WTC11 (cell line): ENCODE data around the gene TAOK2. TPM values are rescaled to one million over a fixed set of nuclear protein-coding genes. Genes with fewer than 3 reads are reported as not detected.

ENCODE experiments used
- E2F5 ChIP-seq: sonication (generic); formaldehyde crosslinking; IDR thresholded peaks from 2 replicates; pipeline ENCODE4 v1.8.1; 2022; ENCODE audit warnings: mild to moderate bottlenecking, moderate library complexity, missing genetic modification reagents
- EMX1 ChIP-seq: fragments of 250-450 bp; sonication (Bioruptor Pico); IDR thresholded peaks from 2 replicates; pipeline ENCODE4 v1.8.0; 2021; ENCODE audit warnings: mild to moderate bottlenecking
- GABPB1 ChIP-seq: sonication (generic); formaldehyde crosslinking; IDR thresholded peaks from 2 replicates; pipeline ENCODE4 v1.8.1; 2023; ENCODE audit warnings: mild to moderate bottlenecking, missing genetic modification reagents
- GRHL2 ChIP-seq: fragments of 250-450 bp; sonication (Bioruptor Pico); IDR thresholded peaks from 2 replicates; pipeline ENCODE4 v1.8.0; 2022; ENCODE audit warnings: mild to moderate bottlenecking, moderate library complexity; ENCODE audit not compliant: insufficient replicate concordance, severe bottlenecking
- GTF2I ChIP-seq: fragments of 250-450 bp; sonication (Bioruptor Pico); conservative IDR thresholded peaks from 2 replicates; pipeline ENCODE4 v1.4.0; 2021; ENCODE audit warnings: mild to moderate bottlenecking
- IRF2 ChIP-seq: sonication (generic); formaldehyde crosslinking; IDR thresholded peaks from 2 replicates; pipeline ENCODE4 v1.8.0; 2022; ENCODE audit warnings: low read depth, missing genetic modification reagents, borderline replicate concordance
- MAX ChIP-seq: sonication (generic); formaldehyde crosslinking; IDR thresholded peaks from 2 replicates; pipeline ENCODE4 v1.8.0; 2022; ENCODE audit warnings: mild to moderate bottlenecking, missing genetic modification reagents
- OVOL2 ChIP-seq: fragments of 250-450 bp; sonication (Bioruptor Pico); IDR thresholded peaks from 2 replicates; pipeline ENCODE4 v1.9.0; 2021; ENCODE audit warnings: mild to moderate bottlenecking, borderline replicate concordance
- PRDM15 ChIP-seq: sonication (generic); formaldehyde crosslinking; IDR thresholded peaks from 2 replicates; pipeline ENCODE4 v1.8.0; 2022; ENCODE audit warnings: missing genetic modification reagents
- PRRX2 ChIP-seq: fragments of 250-450 bp; sonication (Bioruptor Pico); IDR thresholded peaks from 2 replicates; pipeline ENCODE4 v1.8.0; 2021; ENCODE audit warnings: mild to moderate bottlenecking
- RELA ChIP-seq: sonication (generic); formaldehyde crosslinking; IDR thresholded peaks from 2 replicates; pipeline ENCODE4 v1.8.1; 2022; ENCODE audit warnings: missing genetic modification reagents, mild to moderate bottlenecking, borderline replicate concordance
- SMAD4 ChIP-seq: sonication (generic); formaldehyde crosslinking; IDR thresholded peaks from 2 replicates; pipeline ENCODE4 v1.8.0; 2022; ENCODE audit warnings: mild to moderate bottlenecking, missing genetic modification reagents
- SOX15 ChIP-seq: fragments of 250-450 bp; sonication (Bioruptor Pico); IDR thresholded peaks from 2 replicates; pipeline ENCODE4 v1.9.0; 2021; ENCODE audit warnings: mild to moderate bottlenecking
- TEAD1 ChIP-seq: sonication (generic); formaldehyde crosslinking; IDR thresholded peaks from 2 replicates; pipeline ENCODE4 v1.8.0; 2022; ENCODE audit warnings: mild to moderate bottlenecking, missing genetic modification reagents
- ZBTB21 ChIP-seq: sonication (generic); formaldehyde crosslinking; IDR thresholded peaks from 2 replicates; pipeline ENCODE4 v1.8.1; 2023; ENCODE audit warnings: mild to moderate bottlenecking, missing genetic modification reagents, borderline replicate concordance
- ZNF396 ChIP-seq: fragments of 250-450 bp; sonication (Bioruptor Pico); IDR thresholded peaks from 2 replicates; pipeline ENCODE4 v1.8.0; 2021; ENCODE audit warnings: mild to moderate bottlenecking, moderate library complexity, borderline replicate concordance
- ZNF423 ChIP-seq: fragments of 250-450 bp; sonication (Bioruptor Pico); IDR thresholded peaks from 2 replicates; pipeline ENCODE4 v2.1.2; 2022; ENCODE audit warnings: mild to moderate bottlenecking, moderate library complexity
- ZNF671 ChIP-seq: fragments of 250-450 bp; sonication (Bioruptor Pico); IDR thresholded peaks from 2 replicates; pipeline ENCODE4 v1.8.0; 2021; ENCODE audit warnings: mild to moderate bottlenecking
- total RNA-seq: library from RNA; stranded (reverse); gene quantifications from 3 replicates; pipeline ENCODE4 v1.2.3, GENCODE V29; 2021
- TF ChIP-seq, protein P1 (sequence below): fragments of 250-450 bp; sonication (Bioruptor Pico); IDR thresholded peaks from 2 replicates; pipeline ENCODE4 v1.9.0; 2021; ENCODE audit warnings: mild to moderate bottlenecking
- TF ChIP-seq, protein P2 (sequence below): fragments of 250-450 bp; sonication (Bioruptor Pico); IDR thresholded peaks from 2 replicates; pipeline ENCODE4 v1.9.0; 2021; ENCODE audit warnings: moderate library complexity, mild to moderate bottlenecking, inconsistent platforms, borderline replicate concordance
- TF ChIP-seq, protein P3 (sequence below): sonication (generic); formaldehyde crosslinking; IDR thresholded peaks from 2 replicates; pipeline ENCODE4 v1.8.0; 2023; ENCODE audit warnings: mild to moderate bottlenecking, missing genetic modification reagents
- TF ChIP-seq, protein P4 (sequence below): sonication (generic); formaldehyde crosslinking; IDR thresholded peaks from 2 replicates; pipeline ENCODE4 v1.8.1; 2022; ENCODE audit warnings: low read depth, missing genetic modification reagents, borderline replicate concordance
- TF ChIP-seq, protein P5 (sequence below): sonication (generic); formaldehyde crosslinking; IDR thresholded peaks from 2 replicates; pipeline ENCODE4 v1.8.0; 2023; ENCODE audit warnings: missing genetic modification reagents, mild to moderate bottlenecking, borderline replicate concordance

Gene TAOK2
- total RNA-seq, 1 experiment from 2014 or later = 42.4 TPM

- TF ChIP-seq E2F5 (CRISPR knock-in tag) (no peak; the same call in 1 of the 2 replicates), IRF2 (no peak), GABPB1 (CRISPR knock-in tag) (peak; percentile 89), PRDM15 (CRISPR knock-in tag) (0 out of 2 replicates have a peak, but pooled peaks have one; percentile 9), ZNF423 (CRISPR knock-in tag) (no peak), ZNF396 (CRISPR knock-in tag) (no peak), EMX1 (no peak), OVOL2 (CRISPR knock-in tag) (no peak), GTF2I (CRISPR knock-in tag) (peak; percentile 87; the same call in 1 of the 2 replicates), GRHL2 (no peak), ZBTB21 (CRISPR knock-in tag) (peak; percentile 92), MAX (CRISPR knock-in tag) (peak; percentile 11; the same call in 1 of the 2 replicates), SOX15 (CRISPR knock-in tag) (no peak), SMAD4 (CRISPR knock-in tag) (no peak), TEAD1 (CRISPR knock-in tag) (peak; percentile 29; the same call in 1 of the 2 replicates), RELA (CRISPR knock-in tag) (no peak), PRRX2 (CRISPR knock-in tag) (no peak), ZNF671 (CRISPR knock-in tag) (no peak)
- TF ChIP-seq, protein P1, sequence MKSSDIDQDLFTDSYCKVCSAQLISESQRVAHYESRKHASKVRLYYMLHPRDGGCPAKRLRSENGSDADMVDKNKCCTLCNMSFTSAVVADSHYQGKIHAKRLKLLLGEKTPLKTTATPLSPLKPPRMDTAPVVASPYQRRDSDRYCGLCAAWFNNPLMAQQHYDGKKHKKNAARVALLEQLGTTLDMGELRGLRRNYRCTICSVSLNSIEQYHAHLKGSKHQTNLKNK = no peak
- TF ChIP-seq, protein P2, sequence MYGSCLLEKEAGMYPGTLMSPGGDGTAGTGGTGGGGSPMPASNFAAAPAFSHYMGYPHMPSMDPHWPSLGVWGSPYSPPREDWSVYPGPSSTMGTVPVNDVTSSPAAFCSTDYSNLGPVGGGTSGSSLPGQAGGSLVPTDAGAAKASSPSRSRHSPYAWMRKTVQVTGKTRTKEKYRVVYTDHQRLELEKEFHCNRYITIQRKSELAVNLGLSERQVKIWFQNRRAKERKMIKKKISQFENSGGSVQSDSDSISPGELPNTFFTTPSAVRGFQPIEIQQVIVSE = no peak
- TF ChIP-seq, protein P3, sequence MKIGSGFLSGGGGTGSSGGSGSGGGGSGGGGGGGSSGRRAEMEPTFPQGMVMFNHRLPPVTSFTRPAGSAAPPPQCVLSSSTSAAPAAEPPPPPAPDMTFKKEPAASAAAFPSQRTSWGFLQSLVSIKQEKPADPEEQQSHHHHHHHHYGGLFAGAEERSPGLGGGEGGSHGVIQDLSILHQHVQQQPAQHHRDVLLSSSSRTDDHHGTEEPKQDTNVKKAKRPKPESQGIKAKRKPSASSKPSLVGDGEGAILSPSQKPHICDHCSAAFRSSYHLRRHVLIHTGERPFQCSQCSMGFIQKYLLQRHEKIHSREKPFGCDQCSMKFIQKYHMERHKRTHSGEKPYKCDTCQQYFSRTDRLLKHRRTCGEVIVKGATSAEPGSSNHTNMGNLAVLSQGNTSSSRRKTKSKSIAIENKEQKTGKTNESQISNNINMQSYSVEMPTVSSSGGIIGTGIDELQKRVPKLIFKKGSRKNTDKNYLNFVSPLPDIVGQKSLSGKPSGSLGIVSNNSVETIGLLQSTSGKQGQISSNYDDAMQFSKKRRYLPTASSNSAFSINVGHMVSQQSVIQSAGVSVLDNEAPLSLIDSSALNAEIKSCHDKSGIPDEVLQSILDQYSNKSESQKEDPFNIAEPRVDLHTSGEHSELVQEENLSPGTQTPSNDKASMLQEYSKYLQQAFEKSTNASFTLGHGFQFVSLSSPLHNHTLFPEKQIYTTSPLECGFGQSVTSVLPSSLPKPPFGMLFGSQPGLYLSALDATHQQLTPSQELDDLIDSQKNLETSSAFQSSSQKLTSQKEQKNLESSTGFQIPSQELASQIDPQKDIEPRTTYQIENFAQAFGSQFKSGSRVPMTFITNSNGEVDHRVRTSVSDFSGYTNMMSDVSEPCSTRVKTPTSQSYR (CRISPR knock-in tag) = no peak
- TF ChIP-seq, protein P4, sequence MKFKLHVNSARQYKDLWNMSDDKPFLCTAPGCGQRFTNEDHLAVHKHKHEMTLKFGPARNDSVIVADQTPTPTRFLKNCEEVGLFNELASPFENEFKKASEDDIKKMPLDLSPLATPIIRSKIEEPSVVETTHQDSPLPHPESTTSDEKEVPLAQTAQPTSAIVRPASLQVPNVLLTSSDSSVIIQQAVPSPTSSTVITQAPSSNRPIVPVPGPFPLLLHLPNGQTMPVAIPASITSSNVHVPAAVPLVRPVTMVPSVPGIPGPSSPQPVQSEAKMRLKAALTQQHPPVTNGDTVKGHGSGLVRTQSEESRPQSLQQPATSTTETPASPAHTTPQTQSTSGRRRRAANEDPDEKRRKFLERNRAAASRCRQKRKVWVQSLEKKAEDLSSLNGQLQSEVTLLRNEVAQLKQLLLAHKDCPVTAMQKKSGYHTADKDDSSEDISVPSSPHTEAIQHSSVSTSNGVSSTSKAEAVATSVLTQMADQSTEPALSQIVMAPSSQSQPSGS (CRISPR knock-in tag) = no peak
- TF ChIP-seq, protein P5, sequence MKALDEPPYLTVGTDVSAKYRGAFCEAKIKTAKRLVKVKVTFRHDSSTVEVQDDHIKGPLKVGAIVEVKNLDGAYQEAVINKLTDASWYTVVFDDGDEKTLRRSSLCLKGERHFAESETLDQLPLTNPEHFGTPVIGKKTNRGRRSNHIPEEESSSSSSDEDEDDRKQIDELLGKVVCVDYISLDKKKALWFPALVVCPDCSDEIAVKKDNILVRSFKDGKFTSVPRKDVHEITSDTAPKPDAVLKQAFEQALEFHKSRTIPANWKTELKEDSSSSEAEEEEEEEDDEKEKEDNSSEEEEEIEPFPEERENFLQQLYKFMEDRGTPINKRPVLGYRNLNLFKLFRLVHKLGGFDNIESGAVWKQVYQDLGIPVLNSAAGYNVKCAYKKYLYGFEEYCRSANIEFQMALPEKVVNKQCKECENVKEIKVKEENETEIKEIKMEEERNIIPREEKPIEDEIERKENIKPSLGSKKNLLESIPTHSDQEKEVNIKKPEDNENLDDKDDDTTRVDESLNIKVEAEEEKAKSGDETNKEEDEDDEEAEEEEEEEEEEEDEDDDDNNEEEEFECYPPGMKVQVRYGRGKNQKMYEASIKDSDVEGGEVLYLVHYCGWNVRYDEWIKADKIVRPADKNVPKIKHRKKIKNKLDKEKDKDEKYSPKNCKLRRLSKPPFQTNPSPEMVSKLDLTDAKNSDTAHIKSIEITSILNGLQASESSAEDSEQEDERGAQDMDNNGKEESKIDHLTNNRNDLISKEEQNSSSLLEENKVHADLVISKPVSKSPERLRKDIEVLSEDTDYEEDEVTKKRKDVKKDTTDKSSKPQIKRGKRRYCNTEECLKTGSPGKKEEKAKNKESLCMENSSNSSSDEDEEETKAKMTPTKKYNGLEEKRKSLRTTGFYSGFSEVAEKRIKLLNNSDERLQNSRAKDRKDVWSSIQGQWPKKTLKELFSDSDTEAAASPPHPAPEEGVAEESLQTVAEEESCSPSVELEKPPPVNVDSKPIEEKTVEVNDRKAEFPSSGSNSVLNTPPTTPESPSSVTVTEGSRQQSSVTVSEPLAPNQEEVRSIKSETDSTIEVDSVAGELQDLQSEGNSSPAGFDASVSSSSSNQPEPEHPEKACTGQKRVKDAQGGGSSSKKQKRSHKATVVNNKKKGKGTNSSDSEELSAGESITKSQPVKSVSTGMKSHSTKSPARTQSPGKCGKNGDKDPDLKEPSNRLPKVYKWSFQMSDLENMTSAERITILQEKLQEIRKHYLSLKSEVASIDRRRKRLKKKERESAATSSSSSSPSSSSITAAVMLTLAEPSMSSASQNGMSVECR (CRISPR knock-in tag) = 0 out of 2 replicates have a peak, but pooled peaks have one; percentile 30
Observed at GRCh38 chr16:29995911-29996765, 22.5 kb downstream of the TAOK2 start, which contains the start of gene INO80E (continued).
